HEK293 (cell line): ENCODE measurements around the gene SORL1.

Experiments used
- CTCF ChIA-PET: fragments of 350-600 bp; formaldehyde crosslinking; extraction: SDS; loops from one replicate; lab custom pipeline; 2021; ENCODE audit warnings: antibody characterized with exemption; lab: Yijun Ruan, JAX
- POLR2A ChIA-PET: fragments of 300-600 bp; formaldehyde crosslinking; extraction: SDS; loops from one replicate; lab custom pipeline; 2020; ENCODE audit warnings: antibody characterized with exemption, inconsistent platforms; lab: Yijun Ruan, JAX
- H3K27ac ChIP-seq: fragments of 200-500 bp; sonication (Bioruptor generic); 2 replicates; pipeline ENCODE4 v1.5.1; 2014; ENCODE audit warnings: low read depth, low read length, control low read depth, inconsistent platforms; ENCODE audit errors: extremely low read depth
- H3K36me3 ChIP-seq, 2 experiments: fragments of 200-500 bp in 1 of 2; sonication (Bioruptor generic) in 1 of 2; 1 replicate in 1 of 2; 2 replicates in 1 of 2; pipeline ENCODE4 v1.5.1; 2014 to 2017; ENCODE audit warnings: inconsistent platforms in 2 of 2, low read length in 2 of 2; ENCODE audit not compliant: control insufficient read depth in 2 of 2, insufficient read depth in 1 of 2
- H3K4me1 ChIP-seq: fragments of 200-500 bp; sonication (Bioruptor generic); 2 replicates; pipeline ENCODE4 v1.5.1; 2014; ENCODE audit warnings: mild to moderate bottlenecking, low read length, inconsistent platforms; ENCODE audit not compliant: control insufficient read depth, insufficient read depth
- H3K4me3 ChIP-seq: 2 replicates; pipeline ENCODE4 v1.5.1; 2011; ENCODE audit warnings: low read depth, mild to moderate bottlenecking, control low read depth, low read length, moderate library complexity
- H3K9me3 ChIP-seq: fragments of 200-500 bp; sonication (Bioruptor generic); 2 replicates; pipeline ENCODE4 v1.5.1; 2014; ENCODE audit warnings: low read depth, low read length, inconsistent platforms; ENCODE audit not compliant: control insufficient read depth, insufficient read depth
- ATF2 ChIP-seq: fragments of 450-650 bp; formaldehyde crosslinking; IDR thresholded peaks from 2 replicates; pipeline ENCODE4 v1.5.1; 2016; ENCODE audit warnings: missing biosample characterization, missing genetic modification characterization, low read depth
- EGR2 ChIP-seq: fragments of 450-650 bp; formaldehyde crosslinking; IDR thresholded peaks from 2 replicates; pipeline ENCODE4 v1.5.1; 2016; ENCODE audit warnings: low read depth, missing biosample characterization, missing genetic modification characterization
- GLIS1 ChIP-seq: fragments of 450-650 bp; formaldehyde crosslinking; IDR thresholded peaks from 2 replicates; pipeline ENCODE4 v1.5.1; 2016; ENCODE audit warnings: missing biosample characterization, missing genetic modification characterization
- HOXA7 ChIP-seq: sonication (generic); formaldehyde crosslinking; IDR thresholded peaks from 2 replicates; pipeline ENCODE4 v1.8.1; 2022; ENCODE audit warnings: missing genetic modification reagents, borderline replicate concordance
- HOXC10 ChIP-seq: sonication (generic); formaldehyde crosslinking; IDR thresholded peaks from 2 replicates; pipeline ENCODE4 v1.8.1; 2023; ENCODE audit warnings: mild to moderate bottlenecking, missing genetic modification reagents
- KLF10 ChIP-seq: fragments of 450-650 bp; IDR thresholded peaks from 2 replicates; pipeline ENCODE4 v1.5.1; 2018; ENCODE audit warnings: missing biosample characterization, mild to moderate bottlenecking, missing genetic modification characterization
- KLF16 ChIP-seq: fragments of 450-650 bp; formaldehyde crosslinking; IDR thresholded peaks from 2 replicates; pipeline ENCODE4 v1.5.1; 2017; ENCODE audit warnings: missing biosample characterization, missing genetic modification characterization
- KLF8 ChIP-seq: fragments of 450-650 bp; formaldehyde crosslinking; IDR thresholded peaks from 2 replicates; pipeline ENCODE4 v1.5.1; 2016; ENCODE audit warnings: missing biosample characterization, missing genetic modification characterization
- PATZ1 ChIP-seq: fragments of 450-650 bp; formaldehyde crosslinking; IDR thresholded peaks from 2 replicates; pipeline ENCODE4 v1.5.1; 2016; ENCODE audit warnings: missing biosample characterization, missing genetic modification characterization
- TSHZ1 ChIP-seq: fragments of 450-650 bp; formaldehyde crosslinking; IDR thresholded peaks from 2 replicates; pipeline ENCODE4 v1.5.1; 2016; ENCODE audit warnings: missing biosample characterization, missing genetic modification characterization, borderline replicate concordance
- ZBTB8A ChIP-seq: fragments of 450-650 bp; formaldehyde crosslinking; IDR thresholded peaks from 2 replicates; pipeline ENCODE4 v1.5.1; 2016; ENCODE audit warnings: missing biosample characterization, missing genetic modification characterization
- ZFP3 ChIP-seq: fragments of 450-650 bp; formaldehyde crosslinking; IDR thresholded peaks from 2 replicates; pipeline ENCODE4 v1.5.1; 2016; ENCODE audit warnings: low read depth, missing biosample characterization, missing genetic modification characterization
- ZNF132 ChIP-seq: fragments of 450-650 bp; formaldehyde crosslinking; IDR thresholded peaks from 2 replicates; pipeline ENCODE4 v1.5.1; 2017; ENCODE audit warnings: missing biosample characterization, missing genetic modification characterization, borderline replicate concordance
- ZNF19 ChIP-seq: fragments of 450-650 bp; formaldehyde crosslinking; IDR thresholded peaks from 2 replicates; pipeline ENCODE4; 2016; ENCODE audit warnings: missing biosample characterization, missing genetic modification characterization, low read depth
- ZNF398 ChIP-seq: fragments of 450-650 bp; formaldehyde crosslinking; IDR thresholded peaks from 2 replicates; pipeline ENCODE4 v1.5.1; 2017; ENCODE audit warnings: missing biosample characterization, missing genetic modification characterization
- ZNF521 ChIP-seq: fragments of 450-650 bp; formaldehyde crosslinking; IDR thresholded peaks from 2 replicates; pipeline ENCODE4 v1.5.1; 2017; ENCODE audit warnings: missing biosample characterization, mild to moderate bottlenecking, missing genetic modification characterization
- ZNF664 ChIP-seq: fragments of 450-650 bp; formaldehyde crosslinking; IDR thresholded peaks from 2 replicates; pipeline ENCODE4 v1.5.1; 2016; ENCODE audit warnings: missing biosample characterization, missing genetic modification characterization
- ZNF704 ChIP-seq: fragments of 450-650 bp; formaldehyde crosslinking; IDR thresholded peaks from 2 replicates; pipeline ENCODE4 v1.5.1; 2016; ENCODE audit warnings: missing biosample characterization, missing genetic modification characterization
- ZNF747 ChIP-seq: fragments of 450-650 bp; formaldehyde crosslinking; IDR thresholded peaks from 2 replicates; pipeline ENCODE4 v1.5.1; 2016; ENCODE audit warnings: missing biosample characterization, missing genetic modification characterization
- ZSCAN23 ChIP-seq: fragments of 450-650 bp; formaldehyde crosslinking; IDR thresholded peaks from 2 replicates; pipeline ENCODE4 v1.5.1; 2016; ENCODE audit warnings: missing biosample characterization, missing genetic modification characterization
- TF ChIP-seq, protein P1 (sequence below): fragments of 450-650 bp; formaldehyde crosslinking; IDR thresholded peaks from 2 replicates; pipeline ENCODE4 v1.5.1; 2016; ENCODE audit warnings: missing biosample characterization, missing genetic modification characterization
- TF ChIP-seq, protein P2 (sequence below): fragments of 450-650 bp; formaldehyde crosslinking; IDR thresholded peaks from 2 replicates; pipeline ENCODE4 v1.5.1; 2016; ENCODE audit warnings: missing biosample characterization, missing genetic modification characterization

SORL1 gene

DNA sequence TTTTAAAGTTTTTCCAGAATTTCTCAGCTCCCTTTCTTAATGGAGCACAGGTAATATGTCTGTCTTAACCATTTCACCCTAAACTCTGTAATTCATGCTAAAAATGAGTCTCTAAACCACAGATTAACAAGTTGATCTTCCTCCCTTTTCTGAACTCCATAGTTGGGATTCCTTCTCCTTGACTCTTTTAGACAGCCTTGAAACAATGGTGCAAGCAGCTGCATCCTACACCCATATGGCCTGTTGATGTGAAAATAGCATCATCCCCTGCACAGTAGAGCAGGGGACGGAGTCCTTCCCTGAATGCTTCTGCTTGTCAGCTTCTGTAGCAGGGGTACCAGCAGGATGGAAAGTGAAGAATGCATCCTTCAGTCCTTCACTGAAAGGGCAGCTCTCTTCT lies 193.5 kb downstream of the SORL1 start:
- ChIA-PET CTCF (interaction anchor here (0.6 to 3.8 kb wide), 3 partner anchors 9 to 191 kb away, joined by 3 to 39 read pairs (median 3); no protein-coding TSS in a partner anchor), POLR2A (no interaction called here)
- TF ChIP-seq GLIS1 (tag by site-specific recombination) (no peak), ZNF747 (tag by site-specific recombination) (no peak), ZNF704 (tag by site-specific recombination) (no peak), ZBTB8A (tag by site-specific recombination) (no peak), KLF16 (tag by site-specific recombination) (no peak), KLF10 (tag by site-specific recombination) (no peak), ZNF19 (tag by site-specific recombination) (no peak), EGR2 (tag by site-specific recombination) (no peak), ZNF521 (tag by site-specific recombination) (no peak), ATF2 (tag by site-specific recombination) (no peak), ZNF132 (tag by site-specific recombination) (no peak), PATZ1 (tag by site-specific recombination) (no peak), ZNF664 (no peak), ZSCAN23 (no peak), HOXA7 (no peak), KLF8 (no peak), HOXC10 (CRISPR knock-in tag) (no peak)
- TF ChIP-seq, protein P1, sequence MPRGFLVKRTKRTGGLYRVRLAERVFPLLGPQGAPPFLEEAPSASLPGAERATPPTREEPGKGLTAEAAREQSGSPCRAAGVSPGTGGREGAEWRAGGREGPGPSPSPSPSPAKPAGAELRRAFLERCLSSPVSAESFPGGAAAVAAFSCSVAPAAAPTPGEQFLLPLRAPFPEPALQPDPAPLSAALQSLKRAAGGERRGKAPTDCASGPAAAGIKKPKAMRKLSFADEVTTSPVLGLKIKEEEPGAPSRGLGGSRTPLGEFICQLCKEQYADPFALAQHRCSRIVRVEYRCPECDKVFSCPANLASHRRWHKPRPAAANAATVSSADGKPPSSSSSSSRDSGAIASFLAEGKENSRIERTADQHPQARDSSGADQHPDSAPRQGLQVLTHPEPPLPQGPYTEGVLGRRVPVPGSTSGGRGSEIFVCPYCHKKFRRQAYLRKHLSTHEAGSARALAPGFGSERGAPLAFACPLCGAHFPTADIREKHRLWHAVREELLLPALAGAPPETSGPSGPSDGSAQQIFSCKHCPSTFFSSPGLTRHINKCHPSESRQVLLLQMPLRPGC (tag by site-specific recombination): no peak
- TF ChIP-seq, protein P2, sequence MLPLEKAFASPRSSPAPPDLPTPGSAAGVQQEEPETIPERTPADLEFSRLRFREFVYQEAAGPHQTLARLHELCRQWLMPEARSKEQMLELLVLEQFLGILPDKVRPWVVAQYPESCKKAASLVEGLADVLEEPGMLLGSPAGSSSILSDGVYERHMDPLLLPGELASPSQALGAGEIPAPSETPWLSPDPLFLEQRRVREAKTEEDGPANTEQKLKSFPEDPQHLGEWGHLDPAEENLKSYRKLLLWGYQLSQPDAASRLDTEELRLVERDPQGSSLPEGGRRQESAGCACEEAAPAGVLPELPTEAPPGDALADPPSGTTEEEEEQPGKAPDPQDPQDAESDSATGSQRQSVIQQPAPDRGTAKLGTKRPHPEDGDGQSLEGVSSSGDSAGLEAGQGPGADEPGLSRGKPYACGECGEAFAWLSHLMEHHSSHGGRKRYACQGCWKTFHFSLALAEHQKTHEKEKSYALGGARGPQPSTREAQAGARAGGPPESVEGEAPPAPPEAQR (tag by site-specific recombination): no peak

DNA sequence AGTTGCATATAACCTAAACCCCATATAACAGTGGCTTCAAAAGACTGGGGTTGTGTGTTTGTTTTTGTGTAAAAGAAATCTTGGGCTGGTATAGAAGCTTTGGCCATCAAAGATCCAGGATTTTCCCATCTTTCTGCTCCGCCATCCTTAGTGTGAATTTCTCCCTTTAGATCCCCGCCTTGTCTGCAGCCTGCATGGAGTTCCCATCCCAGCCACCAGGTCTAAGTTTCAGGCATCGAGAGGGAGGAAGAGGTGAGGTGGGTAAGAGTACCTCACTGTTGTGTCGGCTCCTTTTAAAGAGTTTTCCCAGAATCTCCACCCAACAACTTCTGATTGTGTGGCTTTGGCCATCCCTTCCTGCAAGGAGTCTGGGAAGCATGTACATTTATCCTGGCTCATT lies 196.2 kb downstream of the SORL1 start:
- H3K4me3 ChIP-seq: no peak overlapping the region
- H3K9me3 ChIP-seq: no peaks in the 10 kb centered on the region
- H3K27ac ChIP-seq: no peak overlapping the region
- no peaks in the 10 kb centered on the region for H3K36me3 ChIP-seq
- ChIA-PET CTCF (interaction anchor here (0.6 kb wide), 1 partner anchor 9 kb away, joined by 4 read pairs; no protein-coding TSS in a partner anchor), POLR2A (no interaction called here)
- peaks cover 3% of the 10 kb centered on the region; the same call in 1 of the 2 replicates for H3K4me1 ChIP-seq
- TF ChIP-seq ZNF398 (tag by site-specific recombination) (no peak), ZFP3 (tag by site-specific recombination) (no peak), TSHZ1 (no peak)

More for the DNA sequence above, 193.5 kb downstream of the SORL1 start:
- Histone ChIP-seq H3K27ac (no peak overlapping the region), H3K9me3 (no peaks in the 10 kb centered on the region), H3K4me1 (peaks cover 3% of the 10 kb centered on the region; the same call in 1 of the 2 replicates), H3K36me3 (no peaks in the 10 kb centered on the region), H3K4me3 (no peak overlapping the region)
